ENCODE data around the gene THNSL1.

The THNSL1 gene

GRCh38 chr10:24984906-24985305, 31.5 kb upstream of the THNSL1 start:
- no peak overlapping the region for H3K4me3 ChIP-seq (ENCODE audit: low read length)
- TF ChIP-seq, protein P1, sequence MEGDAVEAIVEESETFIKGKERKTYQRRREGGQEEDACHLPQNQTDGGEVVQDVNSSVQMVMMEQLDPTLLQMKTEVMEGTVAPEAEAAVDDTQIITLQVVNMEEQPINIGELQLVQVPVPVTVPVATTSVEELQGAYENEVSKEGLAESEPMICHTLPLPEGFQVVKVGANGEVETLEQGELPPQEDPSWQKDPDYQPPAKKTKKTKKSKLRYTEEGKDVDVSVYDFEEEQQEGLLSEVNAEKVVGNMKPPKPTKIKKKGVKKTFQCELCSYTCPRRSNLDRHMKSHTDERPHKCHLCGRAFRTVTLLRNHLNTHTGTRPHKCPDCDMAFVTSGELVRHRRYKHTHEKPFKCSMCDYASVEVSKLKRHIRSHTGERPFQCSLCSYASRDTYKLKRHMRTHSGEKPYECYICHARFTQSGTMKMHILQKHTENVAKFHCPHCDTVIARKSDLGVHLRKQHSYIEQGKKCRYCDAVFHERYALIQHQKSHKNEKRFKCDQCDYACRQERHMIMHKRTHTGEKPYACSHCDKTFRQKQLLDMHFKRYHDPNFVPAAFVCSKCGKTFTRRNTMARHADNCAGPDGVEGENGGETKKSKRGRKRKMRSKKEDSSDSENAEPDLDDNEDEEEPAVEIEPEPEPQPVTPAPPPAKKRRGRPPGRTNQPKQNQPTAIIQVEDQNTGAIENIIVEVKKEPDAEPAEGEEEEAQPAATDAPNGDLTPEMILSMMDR (IDR thresholded peaks at IDR 0.05; ENCODE audit: insufficient read depth, low read depth, low read length, missing control alignments), result no peak
- DNase-seq (ENCODE audit: low read depth), result no peak

GRCh38 chr10:24988831-24989640, 27.4 kb upstream of the THNSL1 start:
- DNase-seq (ENCODE audit: low read depth), result no peak
- H3K4me3 ChIP-seq (ENCODE audit: low read length), result no peak overlapping the region
- TF ChIP-seq, protein P1 (IDR thresholded peaks at IDR 0.05; ENCODE audit: insufficient read depth, low read depth, low read length, missing control alignments), result no peak

- no peak overlapping the region for H3K4me3 ChIP-seq (ENCODE audit: low read length)
- DNase-seq (ENCODE audit: low read depth), result no peak
- TF ChIP-seq, protein P1 (IDR thresholded peaks at IDR 0.05; ENCODE audit: insufficient read depth, low read depth, low read length, missing control alignments), result no peak
Observed at GRCh38 chr10:24989867-24990266, 26.5 kb upstream of the THNSL1 start.

- TF ChIP-seq, protein P1 (IDR thresholded peaks at IDR 0.05; ENCODE audit: insufficient read depth, low read depth, low read length, missing control alignments), result no peak
- DNase-seq (ENCODE audit: low read depth), result no peak
- H3K4me3 ChIP-seq (ENCODE audit: low read length), result no peak overlapping the region
Observed at GRCh38 chr10:24991298-24991697, 25.1 kb upstream of the THNSL1 start.

GRCh38 chr10:24992512-24993133, 23.8 kb upstream of the THNSL1 start:
- no peak overlapping the region for H3K4me3 ChIP-seq (ENCODE audit: low read length)
- TF ChIP-seq, protein P1 (IDR thresholded peaks at IDR 0.05; ENCODE audit: insufficient read depth, low read depth, low read length, missing control alignments), result no peak
- no peak for DNase-seq (ENCODE audit: low read depth)

- no peak for DNase-seq (ENCODE audit: low read depth)
- TF ChIP-seq, protein P1 (IDR thresholded peaks at IDR 0.05; ENCODE audit: insufficient read depth, low read depth, low read length, missing control alignments), result no peak
- no peak overlapping the region for H3K4me3 ChIP-seq (ENCODE audit: low read length)
Observed at GRCh38 chr10:24993237-24993958, 23.0 kb upstream of the THNSL1 start.

Data from epithelial cell of esophagus (primary cell).